Endothelial cell of umbilical vein (primary cell): Measurements from ENCODE around the gene PAK6. TPM values are rescaled to one million over a fixed set of nuclear protein-coding genes. Genes with fewer than 3 reads are reported as not detected.

Experiments
- BruUV-seq: library from RNA; stranded (reverse); fragments of 400-500 nt; replicated peaks from 2 replicates; lab custom pipeline; 2021; lab: Mats Ljungman, UMichigan
- CTCF ChIA-PET: fragments of 300-600, 350-600 bp; sonication (Branson Sonifier 250); formaldehyde crosslinking; loops from one replicate; lab custom pipeline; 2021; ENCODE audit warnings: antibody characterized with exemption, inconsistent platforms; lab: Charles Lee
- POLR2A ChIA-PET: fragments of 300-600, 350-600 bp; sonication (Branson Sonifier 250); formaldehyde crosslinking; loops from one replicate; lab custom pipeline; 2021; ENCODE audit warnings: antibody characterized with exemption, inconsistent platforms; lab: Charles Lee
- DNase-seq: peaks from one replicate; pipeline ENCODE4 v3.0.0-alpha.2; 2011; ENCODE audit warnings: low read depth, low spot score
- FAIRE-seq: peaks from 2 replicates; lab custom pipeline; 2011; peaks lifted over from hg19 to GRCh38; lab: Jason Lieb, UNC
- H2AFZ ChIP-seq: 2 replicates; pipeline ENCODE4 v1.6.0; 2012; ENCODE audit warnings: low read depth, low read length, control low read depth, inconsistent platforms
- H3K27ac ChIP-seq: 2 replicates; pipeline ENCODE4 v1.5.1; 2011; ENCODE audit warnings: low read depth, mild to moderate bottlenecking, control low read depth, low read length, moderate library complexity; ENCODE audit not compliant: insufficient read depth
- H3K27me3 ChIP-seq, 2 experiments: 2 replicates each; pipeline versions ENCODE4 v1.6.0 to v1.6.1; 2011; ENCODE audit warnings: low read length in 2 of 2, mixed read lengths in 1 of 2; ENCODE audit not compliant: control insufficient read depth in 2 of 2, insufficient read depth in 2 of 2
- H3K36me3 ChIP-seq, 2 experiments: 2 replicates in 1 of 2; 3 replicates in 1 of 2; pipeline ENCODE4 v1.5.1; 2011; ENCODE audit warnings: low read length in 2 of 2, mild to moderate bottlenecking in 1 of 2, moderate library complexity in 1 of 2; ENCODE audit not compliant: control insufficient read depth in 2 of 2, insufficient read depth in 2 of 2; ENCODE audit errors: extremely low read depth in 1 of 2
- H3K4me1 ChIP-seq: 3 replicates; pipeline ENCODE4 v1.5.1; 2011; ENCODE audit warnings: mild to moderate bottlenecking, low read length; ENCODE audit not compliant: control insufficient read depth, insufficient read depth; ENCODE audit errors: extremely low read depth
- H3K4me2 ChIP-seq: 2 replicates; pipeline ENCODE4 v1.6.1; 2011; ENCODE audit warnings: low read length, control low read depth, mixed read lengths; ENCODE audit not compliant: insufficient read depth
- H3K4me3 ChIP-seq, 3 experiments: fragments of 200-600 bp in 1 of 3; sonication (generic), shearing (Covaris generic) in 1 of 3; replicated peaks in 1 of 3; 2 replicates each; pipeline ENCODE4 v1.5.1; 2011 to 2016; ENCODE audit warnings: control low read depth in 3 of 3, low read length in 3 of 3, mild to moderate bottlenecking in 2 of 3, inconsistent platforms in 1 of 3, low read depth in 1 of 3, moderate library complexity in 1 of 3; ENCODE audit not compliant: insufficient read depth in 1 of 3
- H3K79me2 ChIP-seq: 2 replicates; pipeline ENCODE4 v1.6.0; 2012; ENCODE audit warnings: low read length, inconsistent platforms; ENCODE audit not compliant: control insufficient read depth, insufficient read depth
- H3K9ac ChIP-seq: replicated peaks from 2 replicates; pipeline ENCODE3; 2011; ENCODE audit warnings: low read length, control low read depth; ENCODE audit not compliant: insufficient read depth; ENCODE audit errors: extremely low read depth
- H3K9me1 ChIP-seq: replicated peaks from 3 replicates; pipeline ENCODE4 v1.6.0; 2011; ENCODE audit warnings: mild to moderate bottlenecking, low read length; ENCODE audit not compliant: control insufficient read depth, insufficient read depth; ENCODE audit errors: extremely low read depth
- H3K9me3 ChIP-seq: replicated peaks from 2 replicates; pipeline ENCODE4 v1.5.1; 2012; ENCODE audit warnings: low read length, inconsistent platforms; ENCODE audit not compliant: control insufficient read depth, insufficient read depth
- H4K20me1 ChIP-seq: replicated peaks from 2 replicates; pipeline ENCODE3; 2011; ENCODE audit warnings: mild to moderate bottlenecking, low read length; ENCODE audit not compliant: control insufficient read depth, insufficient read depth; ENCODE audit errors: extremely low read depth
- EZH2 ChIP-seq: IDR thresholded peaks from 2 replicates; pipeline ENCODE4 v1.6.1; 2012; ENCODE audit warnings: borderline replicate concordance, low read depth, mild to moderate bottlenecking, moderate library complexity, low read length, inconsistent platforms; ENCODE audit not compliant: severe bottlenecking
- FOS ChIP-seq: IDR thresholded peaks from 2 replicates; pipeline ENCODE4 v1.6.1; 2011; ENCODE audit warnings: mild to moderate bottlenecking, low read length, moderate library complexity, borderline replicate concordance; ENCODE audit not compliant: insufficient read depth
- GATA2 ChIP-seq: IDR thresholded peaks from 2 replicates; pipeline ENCODE4 v1.7.0; 2011; ENCODE audit warnings: low read depth, mild to moderate bottlenecking, moderate library complexity, mixed read lengths, low read length; ENCODE audit not compliant: insufficient read length, insufficient read depth
- JUN ChIP-seq: IDR thresholded peaks from 2 replicates; pipeline ENCODE4 v1.6.1; 2011; ENCODE audit warnings: borderline replicate concordance, low read depth; ENCODE audit not compliant: insufficient read length, insufficient read depth
- MYC ChIP-seq: IDR thresholded peaks from one replicate; pipeline ENCODE4 v1.6.1; 2011; ENCODE audit warnings: mild to moderate bottlenecking, low read depth, low read length
- POLR2A ChIP-seq: IDR thresholded peaks from 2 replicates; pipeline ENCODE4 v1.6.1; 2012; ENCODE audit warnings: low read depth, mild to moderate bottlenecking, control low read depth, low read length
- POLR2AphosphoS5 ChIP-seq: IDR thresholded peaks from 2 replicates; pipeline ENCODE4 v1.6.1; 2012; ENCODE audit warnings: low read depth, mild to moderate bottlenecking, control low read depth, low read length, moderate library complexity; ENCODE audit not compliant: insufficient read depth
- dilution Hi-C: fragments of 300-500 bp; cut with MboI; formaldehyde crosslinking; loops from one replicate; pipeline ENCODE4 v1.15.0; 2019; ENCODE audit warnings: low sequenced_read_pairs; ENCODE audit not compliant: extremely low pct_ligation_motif_present
- intact Hi-C: fragments of 100-400 bp; cut with micrococcal nuclease; formaldehyde crosslinking; loops from one replicate; pipeline ENCODE4 v1.10.0; 2022
- polyA plus RNA-seq, 4 experiments: library from polyadenylated mRNA; depleted of rRNA in 3 of 4; stranded (reverse) in 3 of 4; unstranded in 1 of 4; fragments of >200 nt; gene quantifications; 2 replicates each; pipeline versions ENCODE4 v1.2.1 to v1.2.3, GENCODE V29; 2011 to 2012; ENCODE audit warnings: missing spikeins in 1 of 4
- total RNA-seq: library from RNA; stranded (reverse); gene quantifications from 2 replicates; pipeline ENCODE4 v1.2.3, GENCODE V29; 2021
- TF ChIP-seq, protein P1 (sequence below): IDR thresholded peaks from 2 replicates; pipeline ENCODE4 v1.6.1; 2011; ENCODE audit not compliant: insufficient read depth, insufficient read length
- TF ChIP-seq, protein P2 (sequence below), 2 donors: IDR thresholded peaks; 1 replicate in 1 of 2; 2 replicates in 1 of 2; pipeline ENCODE4 v1.5.1; 2011; ENCODE audit warnings: low read length in 2 of 2, mild to moderate bottlenecking in 2 of 2, moderate library complexity in 2 of 2, control low read depth in 1 of 2, inconsistent platforms in 1 of 2, low read depth in 1 of 2; ENCODE audit not compliant: insufficient read depth in 1 of 2; ENCODE audit errors: extremely low read depth in 1 of 2

The PAK6 gene
- total and polyA plus RNA-seq, 2 donors (not counting 3 experiments of a cell fraction or from before 2014, with no cell fraction given) = not detected

DNA sequence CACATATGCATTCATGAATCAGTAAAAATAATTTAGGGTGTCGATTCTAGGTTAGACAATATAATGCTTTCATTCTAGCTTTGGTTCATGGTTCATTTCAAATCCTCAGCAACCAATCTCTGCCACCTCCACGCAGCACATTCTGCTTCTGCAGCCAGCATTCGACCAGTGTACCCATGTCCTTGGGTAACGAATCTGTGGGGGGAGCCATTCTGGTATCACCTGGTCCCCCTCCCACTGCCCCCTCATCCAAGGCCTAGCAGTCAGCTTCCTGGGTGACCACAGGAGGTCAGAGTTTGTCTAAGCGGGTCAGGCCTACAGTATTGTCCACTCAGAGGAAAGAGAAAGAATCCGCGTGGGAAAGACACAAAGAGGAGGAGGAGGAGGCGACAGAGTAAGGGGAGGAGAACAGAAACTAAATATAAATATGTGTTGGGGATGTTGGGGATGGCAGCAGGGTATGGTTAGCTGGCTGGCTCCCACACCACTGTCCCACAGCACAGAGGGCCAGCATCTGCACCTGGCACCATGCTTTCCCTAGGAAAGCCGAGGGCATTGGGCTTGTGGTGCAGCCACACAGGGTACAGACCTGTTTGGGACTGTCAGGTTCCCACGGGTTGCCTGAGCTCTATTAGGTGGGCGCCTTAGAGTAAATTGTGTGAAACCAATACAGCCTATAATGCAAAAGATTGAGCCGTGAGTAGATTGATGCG lies 12.1 kb downstream of the PAK6 start:
- Histone ChIP-seq H2AFZ (no peak overlapping the region), H3K9me1 (no peaks in the 10 kb centered on the region), H3K4me3 (no peak overlapping the region), H3K4me1 (peaks cover 11% of the 10 kb centered on the region), H3K27ac (no peak overlapping the region), H3K27me3 (peaks cover 34 to 37% of the 10 kb centered on the region in 2 experiments), H3K79me2 (no peaks in the 10 kb centered on the region), H3K4me2 (no peak overlapping the region), H3K36me3 (no peaks in the 10 kb centered on the region), H4K20me1 (no peaks in the 10 kb centered on the region), H3K9ac (no peak overlapping the region), H3K9me3 (no peaks in the 10 kb centered on the region)
- FAIRE-seq (no peak), DNase-seq (no peak)
- intact Hi-C loops (no loop called here), dilution Hi-C loops (no loop called here)
- POLR2A ChIA-PET = no interaction called here
- CTCF ChIA-PET = interaction anchor here (1.4 to 2.2 kb wide), 5 partner anchors 16 to 34 kb away, joined by 3 to 22 read pairs (median 8); no protein-coding TSS in a partner anchor
- no peak for TF ChIP-seq JUN
- TF ChIP-seq, protein P1, sequence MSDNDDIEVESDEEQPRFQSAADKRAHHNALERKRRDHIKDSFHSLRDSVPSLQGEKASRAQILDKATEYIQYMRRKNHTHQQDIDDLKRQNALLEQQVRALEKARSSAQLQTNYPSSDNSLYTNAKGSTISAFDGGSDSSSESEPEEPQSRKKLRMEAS = no peak
- TF ChIP-seq MYC = no peak
- no peak for TF ChIP-seq FOS
- no peak for TF ChIP-seq EZH2
- no peak for TF ChIP-seq POLR2A
- TF ChIP-seq POLR2AphosphoS5 = no peak
- TF ChIP-seq, protein P2, sequence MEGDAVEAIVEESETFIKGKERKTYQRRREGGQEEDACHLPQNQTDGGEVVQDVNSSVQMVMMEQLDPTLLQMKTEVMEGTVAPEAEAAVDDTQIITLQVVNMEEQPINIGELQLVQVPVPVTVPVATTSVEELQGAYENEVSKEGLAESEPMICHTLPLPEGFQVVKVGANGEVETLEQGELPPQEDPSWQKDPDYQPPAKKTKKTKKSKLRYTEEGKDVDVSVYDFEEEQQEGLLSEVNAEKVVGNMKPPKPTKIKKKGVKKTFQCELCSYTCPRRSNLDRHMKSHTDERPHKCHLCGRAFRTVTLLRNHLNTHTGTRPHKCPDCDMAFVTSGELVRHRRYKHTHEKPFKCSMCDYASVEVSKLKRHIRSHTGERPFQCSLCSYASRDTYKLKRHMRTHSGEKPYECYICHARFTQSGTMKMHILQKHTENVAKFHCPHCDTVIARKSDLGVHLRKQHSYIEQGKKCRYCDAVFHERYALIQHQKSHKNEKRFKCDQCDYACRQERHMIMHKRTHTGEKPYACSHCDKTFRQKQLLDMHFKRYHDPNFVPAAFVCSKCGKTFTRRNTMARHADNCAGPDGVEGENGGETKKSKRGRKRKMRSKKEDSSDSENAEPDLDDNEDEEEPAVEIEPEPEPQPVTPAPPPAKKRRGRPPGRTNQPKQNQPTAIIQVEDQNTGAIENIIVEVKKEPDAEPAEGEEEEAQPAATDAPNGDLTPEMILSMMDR (IDR thresholded peaks at IDR 0.05; ENCODE audit: extremely low read depth in 1 of 2, insufficient read depth in 1 of 2, low read depth in 1 of 2, low read length in 2 of 2) = no peak
- no peak for TF ChIP-seq GATA2
- BruUV-seq = no TSS peak
